GM06990 (cell line): ENCODE measurements around the gene GOLGA6L7.
"Not testable (repeated sequence)": the region's sequence is repeated elsewhere in the genome, so short reads cannot be mapped to it uniquely, and the experiment has no call there.

Experiments
- DNase-seq: peaks from one replicate; pipeline ENCODE4 v3.0.0-alpha.2; 2011; ENCODE audit not compliant: insufficient read length; ENCODE audit errors: extremely low read depth
- H3K27me3 ChIP-seq: replicated peaks from 2 replicates; pipeline ENCODE4 v1.6.0; 2011; ENCODE audit warnings: low read length; ENCODE audit not compliant: control insufficient read depth, insufficient read depth
- H3K36me3 ChIP-seq: 2 replicates; pipeline ENCODE4 v1.5.1; 2011; ENCODE audit warnings: low read length; ENCODE audit not compliant: control insufficient read depth, insufficient read depth
- H3K4me3 ChIP-seq: replicated peaks from 2 replicates; pipeline ENCODE4 v1.5.1; 2011; ENCODE audit warnings: low read depth, mild to moderate bottlenecking, control low read depth, low read length

GOLGA6L7 gene

GRCh38 chr15:28849766-28850165 lies 1.3 kb upstream of the GOLGA6L7 start:
- not testable (repeated sequence) for H3K27me3 ChIP-seq, H3K4me3 ChIP-seq, DNase-seq, H3K36me3 ChIP-seq

- H3K36me3 ChIP-seq, H3K4me3 ChIP-seq, DNase-seq, H3K27me3 ChIP-seq: not testable (repeated sequence)
Measured at GRCh38 chr15:28849271-28849670, 827 bp upstream of the GOLGA6L7 start.

GRCh38 chr15:28847959-28848358 lies 485 bp downstream of the GOLGA6L7 start:
- H3K36me3 ChIP-seq, H3K27me3 ChIP-seq, H3K4me3 ChIP-seq, DNase-seq: not testable (repeated sequence)

GRCh38 chr15:28847247-28847646 lies 1.2 kb downstream of the GOLGA6L7 start:
- not testable (repeated sequence) for H3K4me3 ChIP-seq, H3K27me3 ChIP-seq, DNase-seq, H3K36me3 ChIP-seq

GRCh38 chr15:28844147-28844546 lies 4.3 kb downstream of the GOLGA6L7 start:
- not testable (repeated sequence) for H3K27me3 ChIP-seq, H3K4me3 ChIP-seq, H3K36me3 ChIP-seq, DNase-seq

- H3K4me3 ChIP-seq, DNase-seq, H3K36me3 ChIP-seq, H3K27me3 ChIP-seq: not testable (repeated sequence)
Measured at GRCh38 chr15:28843520-28843919, 4.9 kb downstream of the GOLGA6L7 start.

DNA sequence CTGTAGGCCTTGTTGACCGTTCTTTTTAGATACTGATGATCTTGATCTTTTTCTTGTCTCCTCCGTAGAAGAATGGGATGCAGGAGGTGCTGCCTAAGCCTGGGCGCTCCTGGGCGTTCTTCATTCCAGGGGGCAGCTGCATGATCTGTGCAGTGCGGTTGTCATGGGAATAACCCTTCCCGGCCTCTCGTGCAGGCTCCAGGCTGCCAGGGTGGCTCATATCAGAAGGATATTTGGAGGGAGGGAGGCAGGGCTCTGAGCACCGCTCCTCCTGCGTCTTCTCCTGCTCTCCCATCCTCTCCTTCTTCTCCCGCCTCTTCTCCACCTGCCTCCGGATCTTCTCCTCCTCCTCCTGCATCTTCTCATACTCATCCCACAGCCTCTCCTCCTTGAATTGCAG lies 6.2 kb downstream of the GOLGA6L7 start:
- not testable (repeated sequence) for H3K36me3 ChIP-seq, H3K27me3 ChIP-seq, H3K4me3 ChIP-seq, DNase-seq

- not testable (repeated sequence) for H3K4me3 ChIP-seq, H3K36me3 ChIP-seq, H3K27me3 ChIP-seq, DNase-seq
Measured at GRCh38 chr15:28840285-28840684, 8.2 kb downstream of the GOLGA6L7 start.

DNA sequence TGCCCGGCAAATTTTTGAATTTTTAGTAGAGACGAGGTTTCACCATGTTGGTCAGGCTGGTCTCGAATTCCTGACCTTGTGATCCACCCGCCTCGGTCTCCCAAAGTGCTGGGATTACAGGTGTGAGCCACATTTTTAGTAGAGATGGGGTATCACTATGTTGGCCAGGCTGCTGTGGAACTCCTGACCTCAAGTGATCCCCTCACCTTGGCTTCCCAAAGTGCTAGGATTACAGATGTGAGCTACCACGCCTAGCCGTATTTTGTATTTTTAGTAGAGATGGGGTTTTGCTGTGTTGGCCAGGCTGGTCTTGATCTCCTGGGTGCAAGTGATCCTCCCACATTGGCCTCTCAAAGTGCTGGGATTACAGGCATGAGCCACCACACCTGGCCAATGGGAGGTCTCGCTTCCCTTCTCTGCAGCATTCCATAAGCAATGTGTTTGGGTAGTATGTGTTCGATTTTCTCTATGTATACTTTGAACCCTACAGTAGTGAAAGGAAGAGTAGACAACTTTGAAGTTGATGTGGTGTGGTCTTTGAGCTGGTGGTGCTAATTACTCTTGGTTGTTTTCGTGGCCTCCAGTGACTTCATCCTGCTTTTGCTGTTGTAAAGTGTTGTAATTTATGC lies 13.4 kb downstream of the GOLGA6L7 start:
- not testable (repeated sequence) for H3K36me3 ChIP-seq, DNase-seq, H3K27me3 ChIP-seq, H3K4me3 ChIP-seq

DNA sequence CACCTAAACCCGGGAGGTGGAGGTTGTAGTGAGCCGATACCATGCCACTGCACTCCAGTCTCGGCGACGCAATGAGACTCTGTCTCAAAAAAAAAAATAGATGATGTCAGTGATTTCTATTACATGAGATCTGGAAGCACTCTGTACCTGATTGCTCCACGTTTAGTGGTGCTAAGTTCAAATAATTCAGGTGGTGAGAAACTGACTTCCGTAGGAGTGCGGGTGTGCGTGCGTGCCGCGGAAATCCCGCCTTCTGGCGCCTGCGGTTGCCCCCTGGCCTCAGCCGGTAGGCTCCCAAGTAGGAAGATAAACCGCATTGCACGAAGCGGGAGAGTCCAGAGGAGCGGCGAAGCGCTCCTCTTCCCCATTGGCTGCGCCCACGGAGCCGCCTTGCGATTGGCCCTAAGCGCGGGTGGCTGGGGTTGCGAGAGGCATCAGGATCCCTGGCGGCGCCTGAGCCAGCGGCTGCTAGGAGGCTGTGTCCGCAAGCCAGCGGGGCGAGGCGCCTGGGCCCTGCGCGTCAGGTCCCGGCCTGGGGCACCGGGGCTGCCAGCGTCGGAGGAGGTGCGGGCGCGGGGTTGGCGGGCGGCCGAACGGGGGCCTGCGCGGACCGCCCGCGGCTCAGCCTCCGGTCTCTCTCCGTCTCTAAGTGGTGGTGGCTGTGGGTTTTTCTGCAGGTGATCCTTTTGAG lies 16.4 kb downstream of the GOLGA6L7 start:
- not testable (repeated sequence) for H3K4me3 ChIP-seq, DNase-seq, H3K27me3 ChIP-seq, H3K36me3 ChIP-seq

GRCh38 chr15:28821420-28821819 lies 27.0 kb downstream of the GOLGA6L7 start:
- not testable (repeated sequence) for H3K27me3 ChIP-seq, H3K4me3 ChIP-seq, H3K36me3 ChIP-seq, DNase-seq

GRCh38 chr15:28819930-28820295 lies 28.5 kb downstream of the GOLGA6L7 start:
- not testable (repeated sequence) for H3K4me3 ChIP-seq, H3K36me3 ChIP-seq, DNase-seq, H3K27me3 ChIP-seq

GRCh38 chr15:28819019-28819929 lies 29.2 kb downstream of the GOLGA6L7 start:
- not testable (repeated sequence) for H3K4me3 ChIP-seq, H3K36me3 ChIP-seq, H3K27me3 ChIP-seq, DNase-seq

GRCh38 chr15:28818168-28818567 lies 30.3 kb downstream of the GOLGA6L7 start:
- H3K4me3 ChIP-seq, H3K27me3 ChIP-seq, H3K36me3 ChIP-seq, DNase-seq: not testable (repeated sequence)
